OCI-LY1 (cell line): ENCODE data around the gene PAK2.

ENCODE experiments used
- H2AFZ ChIP-seq: fragments of 200-600 bp; sonication (generic), shearing (Covaris generic); 2 replicates; pipeline ENCODE4 v1.6.0; 2014; ENCODE audit warnings: antibody characterized with exemption, mild to moderate bottlenecking, low read length
- H3F3A ChIP-seq: fragments of 200-600 bp; sonication (generic), shearing (Covaris generic); 2 replicates; pipeline ENCODE4 v1.6.0; 2014; ENCODE audit warnings: mild to moderate bottlenecking, antibody characterized with exemption, low read length, moderate library complexity; ENCODE audit not compliant: insufficient read depth
- H3K27ac ChIP-seq: fragments of 200-600 bp; sonication (generic); 2 replicates; pipeline ENCODE4 v1.5.1; 2014; ENCODE audit warnings: low read length, mixed run types, mild to moderate bottlenecking, low read depth; ENCODE audit not compliant: poor library complexity, severe bottlenecking
- H3K27me3 ChIP-seq: fragments of 200-600 bp; sonication (generic); 2 replicates; pipeline ENCODE4 v1.6.0; 2014; ENCODE audit warnings: antibody characterized with exemption, mild to moderate bottlenecking, low read length, moderate library complexity; ENCODE audit not compliant: insufficient read depth
- H3K36me3 ChIP-seq: fragments of 200-600 bp; sonication (generic); 2 replicates; pipeline ENCODE4 v1.6.1; 2014; ENCODE audit warnings: mild to moderate bottlenecking, antibody characterized with exemption, low read length, moderate library complexity, mixed read lengths; ENCODE audit not compliant: insufficient read depth
- H3K4me1 ChIP-seq: fragments of 200-600 bp; sonication (generic); 2 replicates; pipeline ENCODE4 v1.5.1; 2014; ENCODE audit warnings: mild to moderate bottlenecking, low read length, moderate library complexity; ENCODE audit not compliant: insufficient read depth, severe bottlenecking
- H3K4me2 ChIP-seq: fragments of 200-600 bp; sonication (generic), shearing (Covaris generic); 2 replicates; pipeline ENCODE4 v1.6.1; 2014; ENCODE audit warnings: low read length
- H3K4me3 ChIP-seq: fragments of 200-600 bp; sonication (generic); 2 replicates; pipeline ENCODE4 v1.5.1; 2014; ENCODE audit warnings: low read length, low read depth, mild to moderate bottlenecking, mixed read lengths; ENCODE audit not compliant: poor library complexity, severe bottlenecking
- H3K79me2 ChIP-seq: fragments of 200-600 bp; shearing (Covaris generic); 2 replicates; pipeline ENCODE4 v1.6.1; 2016; ENCODE audit warnings: mixed run types, low read length, mixed read lengths; ENCODE audit not compliant: insufficient read depth
- H3K9ac ChIP-seq: fragments of 200-600 bp; sonication (generic), shearing (Covaris generic); 2 replicates; pipeline ENCODE4 v1.6.1; 2014; ENCODE audit warnings: mild to moderate bottlenecking, low read length, mixed read lengths
- H3K9me2 ChIP-seq: fragments of 200-600 bp; sonication (generic), shearing (Covaris generic); 2 replicates; pipeline ENCODE4 v1.6.1; 2014; ENCODE audit warnings: low read depth, mild to moderate bottlenecking, low read length, mixed read lengths
- H3K9me3 ChIP-seq: fragments of 200-600 bp; shearing (Covaris generic); 2 replicates; pipeline ENCODE4 v1.6.1; 2014; ENCODE audit warnings: low read length, mixed read lengths
- H4K20me1 ChIP-seq: fragments of 200-600 bp; sonication (generic), shearing (Covaris generic); 2 replicates; pipeline ENCODE4 v1.6.0; 2016; ENCODE audit warnings: mild to moderate bottlenecking, low read length; ENCODE audit not compliant: insufficient read depth
- CTCF ChIP-seq: fragments of 200-600 bp; sonication (generic), shearing (Covaris generic); IDR thresholded peaks from 2 replicates; pipeline ENCODE4 v1.5.1; 2017; ENCODE audit warnings: mild to moderate bottlenecking, antibody characterized with exemption, low read length, moderate library complexity, mixed read lengths
- EZH2 ChIP-seq: fragments of 200-600 bp; sonication (generic), shearing (Covaris generic); IDR thresholded peaks from 2 replicates; pipeline ENCODE4 v1.8.0; 2017; ENCODE audit warnings: borderline replicate concordance, mixed run types, mild to moderate bottlenecking, antibody characterized with exemption, low read length, moderate library complexity, mixed read lengths

The PAK2 gene

GRCh38 chr3:196800742-196801434 is 61.2 kb downstream of the PAK2 start:
- Histone ChIP-seq H3K27me3 (no peaks in the 10 kb centered on the region), H3K9me2 (no peaks in the 10 kb centered on the region), H3K79me2 (peaks cover 4% of the 10 kb centered on the region; the same call in 1 of the 2 replicates), H3K4me2 (peak overlapping the region; percentile 49), H3K4me1 (peaks cover 22% of the 10 kb centered on the region), H3K4me3 (peak overlapping the region; percentile 9), H2AFZ (no peak overlapping the region), H3K9me3 (0 out of 2 replicates have a peak, but pooled peaks cover 4% of the 10 kb centered on the region), H3K36me3 (peaks cover 45% of the 10 kb centered on the region), H3K27ac (peak overlapping the region; percentile 37), H3K9ac (no peak overlapping the region; the same call in 1 of the 2 replicates), H3F3A (no peaks in the 10 kb centered on the region), H4K20me1 (no peaks in the 10 kb centered on the region)
- no peak for TF ChIP-seq CTCF
- TF ChIP-seq EZH2, result no peak

GRCh38 chr3:196803891-196804468 is 64.3 kb downstream of the PAK2 start:
- Histone ChIP-seq H3K4me1 (peaks cover 22% of the 10 kb centered on the region), H3F3A (no peaks in the 10 kb centered on the region), H3K9me2 (no peaks in the 10 kb centered on the region), H4K20me1 (no peaks in the 10 kb centered on the region), H2AFZ (no peak overlapping the region), H3K79me2 (peaks cover 4% of the 10 kb centered on the region; the same call in 1 of the 2 replicates), H3K9me3 (no peaks in the 10 kb centered on the region), H3K36me3 (peaks cover 67% of the 10 kb centered on the region), H3K27me3 (no peaks in the 10 kb centered on the region), H3K4me3 (no peak overlapping the region), H3K27ac (no peak overlapping the region), H3K4me2 (no peak overlapping the region), H3K9ac (no peak overlapping the region)
- TF ChIP-seq EZH2, result no peak
- TF ChIP-seq CTCF, result no peak

- Histone ChIP-seq H3K9me2 (no peaks in the 10 kb centered on the region), H3K4me2 (no peak overlapping the region), H3K9ac (no peak overlapping the region), H3F3A (0 out of 2 replicates have a peak, but pooled peaks cover 3% of the 10 kb centered on the region), H3K4me1 (peaks cover 16% of the 10 kb centered on the region), H3K36me3 (peaks cover 66% of the 10 kb centered on the region), H3K4me3 (no peak overlapping the region), H3K27me3 (no peaks in the 10 kb centered on the region), H4K20me1 (no peaks in the 10 kb centered on the region), H2AFZ (no peak overlapping the region), H3K27ac (no peak overlapping the region), H3K9me3 (no peaks in the 10 kb centered on the region), H3K79me2 (peaks cover 4% of the 10 kb centered on the region; the same call in 1 of the 2 replicates)
- no peak for TF ChIP-seq CTCF
- TF ChIP-seq EZH2, result no peak
These were observed 65.1 kb downstream of the PAK2 start for GRCh38 chr3:196804773-196805172.
